GM12878 (cell line): Measurements from ENCODE around the gene NFIX. TPM values are rescaled to one million over a fixed set of nuclear protein-coding genes. Genes with fewer than 3 reads are reported as not detected.

ENCODE experiments used
- ATAC-seq: fragments of 200-7000 bp; cut with Tn5 transposase; 3 replicates; pipeline ENCODE4 v1.9.1; 2020; ENCODE audit warnings: mild to moderate bottlenecking, moderate library complexity
- BruUV-seq: library from RNA; stranded (reverse); fragments of 400-500 nt; replicated peaks from 2 replicates; lab custom pipeline; 2021; lab: Mats Ljungman, UMichigan
- CTCF ChIA-PET: fragments of 300-600 bp; sonication (Branson Sonifier 250); formaldehyde crosslinking; extraction: SDS; loops from one replicate; lab custom pipeline; 2021; ENCODE audit warnings: inconsistent platforms; lab: Yijun Ruan, JAX
- POLR2A ChIA-PET: fragments of 350-600 bp; formaldehyde crosslinking; extraction: SDS; loops from one replicate; lab custom pipeline; 2021; ENCODE audit warnings: inconsistent platforms; lab: Charles Lee
- RAD21 ChIA-PET: fragments of 300-600 bp; sonication (Branson Sonifier 250); formaldehyde crosslinking; loops from one replicate; lab custom pipeline; 2023; ENCODE audit warnings: antibody characterized with exemption; ENCODE audit not compliant: unreplicated experiment; lab: Charles Lee
- SMC1A ChIA-PET: fragments of 300-600 bp; sonication (Branson Sonifier 250); formaldehyde crosslinking; loops from one replicate; lab custom pipeline; 2023; ENCODE audit not compliant: unreplicated experiment, uncharacterized antibody; lab: Charles Lee
- DNase-seq: peaks from one replicate; pipeline ENCODE4 v3.0.0-alpha.2; 2011; ENCODE audit warnings: low read depth, low spot score
- FAIRE-seq: peaks from 3 replicates; lab custom pipeline; 2011; peaks lifted over from hg19 to GRCh38; lab: Jason Lieb, UNC
- H2AFZ ChIP-seq: 2 replicates; pipeline ENCODE4 v1.6.0; 2011; ENCODE audit warnings: low read depth, low read length, control low read depth; ENCODE audit not compliant: control insufficient read depth
- H3K27ac ChIP-seq: 2 replicates; pipeline ENCODE4 v1.5.1; 2011; ENCODE audit warnings: control low read depth; ENCODE audit not compliant: control insufficient read depth, insufficient read depth
- H3K27me3 ChIP-seq, 2 experiments: replicated peaks in 1 of 2; 2 replicates each; pipeline versions ENCODE4 v1.6.0 to v1.6.1; 2011; ENCODE audit warnings: low read length in 1 of 2; ENCODE audit not compliant: control insufficient read depth in 2 of 2, insufficient read depth in 2 of 2
- H3K36me3 ChIP-seq, 2 experiments: 2 replicates each; pipeline ENCODE4 v1.5.1; 2011; ENCODE audit warnings: low read length in 1 of 2; ENCODE audit not compliant: control insufficient read depth in 2 of 2, insufficient read depth in 2 of 2
- H3K4me1 ChIP-seq: 2 replicates; pipeline ENCODE4 v1.6.1; 2011; ENCODE audit warnings: mild to moderate bottlenecking, low read length, moderate library complexity, mixed read lengths; ENCODE audit not compliant: control insufficient read depth, insufficient read depth
- H3K4me2 ChIP-seq: 2 replicates; pipeline ENCODE4 v1.6.0; 2011; ENCODE audit warnings: control low read depth; ENCODE audit not compliant: control insufficient read depth, insufficient read depth
- H3K4me3 ChIP-seq: fragments of 200-600 bp; sonication (generic); 2 replicates; pipeline ENCODE4 v1.5.1; 2016
- H3K79me2 ChIP-seq: 2 replicates; pipeline ENCODE4 v1.6.0; 2011; ENCODE audit warnings: low read length; ENCODE audit not compliant: control insufficient read depth, insufficient read depth
- H3K9ac ChIP-seq: 2 replicates; pipeline ENCODE4 v1.8.0; 2011; ENCODE audit warnings: low read length, control low read depth, mixed read lengths; ENCODE audit not compliant: control insufficient read depth, insufficient read depth
- H3K9me3 ChIP-seq: replicated peaks from 3 replicates; pipeline ENCODE4 v1.5.1; 2011; ENCODE audit warnings: mild to moderate bottlenecking, low read length; ENCODE audit not compliant: control insufficient read depth, insufficient read depth
- H4K20me1 ChIP-seq: 2 replicates; pipeline ENCODE4 v1.6.0; 2011; ENCODE audit not compliant: control insufficient read depth, insufficient read depth
- JUNB ChIP-seq: IDR thresholded peaks from 2 replicates; pipeline ENCODE4 v1.6.1; 2016; ENCODE audit warnings: antibody characterized with exemption, mild to moderate bottlenecking
- KDM1A ChIP-seq: fragments of 200-600 bp; sonication (generic); IDR thresholded peaks from 2 replicates; pipeline ENCODE4 v1.6.1; 2016; ENCODE audit warnings: borderline replicate concordance
- MEF2A ChIP-seq: IDR thresholded peaks from 2 replicates; pipeline ENCODE4 v1.6.1; 2011; ENCODE audit warnings: low read depth, mild to moderate bottlenecking, low read length, moderate library complexity; ENCODE audit not compliant: insufficient read depth
- NBN ChIP-seq: fragments of 450-650 bp; IDR thresholded peaks from 2 replicates; pipeline ENCODE4 v1.6.1; 2016
- PAX8 ChIP-seq: fragments of 450-650 bp; IDR thresholded peaks from 2 replicates; pipeline ENCODE4 v1.6.1; 2017; ENCODE audit warnings: mild to moderate bottlenecking, moderate library complexity
- SIN3A ChIP-seq: IDR thresholded peaks from 2 replicates; pipeline ENCODE4 v1.6.1; 2012; ENCODE audit warnings: low read depth, low read length, improper control_type of control experiment
- SMARCA5 ChIP-seq: fragments of 450-650 bp; IDR thresholded peaks from 2 replicates; pipeline ENCODE4 v1.6.1; 2017; ENCODE audit warnings: mild to moderate bottlenecking
- SMC3 ChIP-seq: IDR thresholded peaks from 2 replicates; pipeline ENCODE4 v1.6.1; 2011; ENCODE audit warnings: low read length, improper control_type of control experiment, borderline replicate concordance
- ZNF24 ChIP-seq: fragments of 450-650 bp; IDR thresholded peaks from 2 replicates; pipeline ENCODE4 v1.6.1; 2017; ENCODE audit warnings: antibody characterized with exemption, mild to moderate bottlenecking
- WGBS: methylation state at CpG from one replicate; pipeline ENCODE4 v1.1.6; 2016; ENCODE audit warnings: low lambda C conversion rate; ENCODE audit not compliant: insufficient replicate concordance, insufficient coverage; ENCODE audit errors: missing lambda C conversion rate; 5-methylcytosine and 5-hydroxymethylcytosine counted together
- in situ Hi-C: fragments of 300-500 bp; cut with MboI; formaldehyde crosslinking; loops from 9 replicates; pipeline ENCODE4 v1.14.3; 2018; ENCODE audit warnings: mixed read lengths
- intact Hi-C: fragments of 100-400 bp; cut with micrococcal nuclease; formaldehyde crosslinking; loops from one replicate; pipeline ENCODE4 v1.14.2; 2022; ENCODE audit not compliant: unreplicated experiment
- polyA plus RNA-seq, 11 experiments: library from polyadenylated mRNA; depleted of rRNA in 4 of 11; unstranded in 6 of 11; stranded (reverse) in 5 of 11; fragments of >200 nt; fragmentation: Nextera tagmentation in 4 of 11; fragmentation: Illumina TruSeq in 1 of 11; extraction: Ambion mirVana in 4 of 11; extraction: Trizol in 1 of 11; gene quantifications; 1 replicate in 1 of 11; 2 replicates in 10 of 11; pipeline versions ENCODE4 v1.2.1 to v1.2.3, GENCODE V29; 2011 to 2016; ENCODE audit warnings: inconsistent platforms in 2 of 11, missing spikeins in 2 of 11, low read depth in 1 of 11
- total RNA-seq, 4 experiments: library from RNA; depleted of rRNA in 3 of 4; stranded (reverse); fragments of >200 nt in 3 of 4; fragmentation: Illumina TruSeq in 1 of 4; extraction: Trizol in 1 of 4; gene quantifications; 2 replicates each; pipeline versions ENCODE4 v1.2.1 to v1.2.3, GENCODE V29; 2013 to 2021
- TF ChIP-seq, protein P1 (sequence below): fragments of 450-650 bp; IDR thresholded peaks from 2 replicates; pipeline ENCODE4 v1.6.1; 2017; ENCODE audit warnings: mild to moderate bottlenecking, moderate library complexity
- TF ChIP-seq, protein P2 (sequence below): fragments of 450-650 bp; formaldehyde crosslinking; IDR thresholded peaks from 2 replicates; pipeline ENCODE4 v1.4.0; 2022; ENCODE audit warnings: mild to moderate bottlenecking, moderate library complexity
- TF ChIP-seq, protein P3 (sequence below): IDR thresholded peaks from 2 replicates; pipeline ENCODE4 v1.6.1; 2012; ENCODE audit warnings: improper control_type of control experiment, low read depth, low read length; ENCODE audit not compliant: insufficient replicate concordance

The NFIX gene
- total and polyA plus RNA-seq, 10 of the 15 experiments (the other 5 are each of a cell fraction or from before 2014, with no cell fraction given), result 0.02 to 2.2 (median 0.28) TPM

DNA sequence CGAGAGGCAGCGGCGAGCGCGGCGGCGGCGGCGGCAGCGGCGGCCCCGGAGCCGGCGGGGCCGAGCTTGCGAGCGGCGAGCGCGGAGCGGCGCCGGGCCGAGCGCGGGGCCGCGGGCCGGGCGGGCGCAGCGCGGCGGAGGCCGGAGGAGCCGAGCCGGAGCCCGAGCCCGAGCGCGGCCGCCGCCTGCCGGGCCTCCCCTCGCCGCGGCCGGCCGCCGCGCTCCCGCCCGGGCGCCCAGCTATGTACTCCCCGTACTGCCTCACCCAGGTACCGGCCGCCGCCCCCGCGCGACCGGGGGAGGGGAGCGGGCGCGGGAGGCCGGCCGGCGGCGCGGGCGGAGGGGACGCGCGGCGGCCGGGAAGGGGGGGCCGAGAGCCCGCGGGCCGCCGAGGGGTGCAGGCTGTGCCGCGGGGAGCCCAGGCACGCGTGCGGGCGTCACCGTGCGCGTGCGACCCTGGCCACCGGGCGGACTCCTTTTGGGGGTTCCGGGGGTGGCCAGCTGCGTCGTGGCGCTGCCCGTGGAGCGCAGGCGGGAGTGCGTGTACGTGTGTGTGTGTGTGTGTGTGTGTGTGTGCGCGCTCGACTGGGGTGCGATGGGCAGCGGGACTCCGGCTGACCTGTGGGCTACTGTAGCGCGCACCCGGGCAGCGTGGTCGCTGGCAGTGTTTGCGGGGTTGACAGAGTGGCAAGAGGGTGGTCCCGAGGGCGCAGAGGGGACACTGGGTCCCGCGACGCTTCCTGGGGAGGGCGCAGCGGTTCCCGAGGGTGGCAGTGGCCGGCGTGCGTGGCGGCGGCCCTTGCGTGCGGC lies 526 bp downstream of the NFIX start:
- no peak for DNase-seq
- in situ Hi-C loops, result no loop called here
- no peaks in the 10 kb centered on the region for H3K79me2 ChIP-seq
- SMC1A ChIA-PET, result no interaction called here
- BruUV-seq, result no TSS peak
- H4K20me1 ChIP-seq, result no peaks in the 10 kb centered on the region
- H2AFZ ChIP-seq, result no peak overlapping the region
- H3K4me3 ChIP-seq, result no peak overlapping the region
- CTCF ChIA-PET, result no interaction called here
- FAIRE-seq, result no peak
- H3K4me2 ChIP-seq, result peak overlapping the region; percentile 48; the same call in 1 of the 2 replicates
- intact Hi-C loops, result no loop called here
- H3K9me3 ChIP-seq, result no peaks in the 10 kb centered on the region
- RAD21 ChIA-PET, result no interaction called here
- POLR2A ChIA-PET, result no interaction called here
- H3K36me3 ChIP-seq, result no peaks in the 10 kb centered on the region
- peaks cover 4 to 6% of the 10 kb centered on the region in 2 experiments; a peak in 3 of 4 replicates for H3K27me3 ChIP-seq
- no peak for ATAC-seq
- WGBS, result 22% methylated on average over 33 of the region's 129 CpGs
- H3K4me1 ChIP-seq, result no peaks in the 10 kb centered on the region
- no peak overlapping the region for H3K9ac ChIP-seq
- H3K27ac ChIP-seq, result no peak overlapping the region
- TF ChIP-seq KDM1A (no peak), MEF2A (no peak), NBN (no peak), JUNB (no peak), PAX8 (no peak), SMC3 (no peak), SIN3A (no peak), SMARCA5 (no peak), ZNF24 (no peak)
- TF ChIP-seq, protein P1, sequence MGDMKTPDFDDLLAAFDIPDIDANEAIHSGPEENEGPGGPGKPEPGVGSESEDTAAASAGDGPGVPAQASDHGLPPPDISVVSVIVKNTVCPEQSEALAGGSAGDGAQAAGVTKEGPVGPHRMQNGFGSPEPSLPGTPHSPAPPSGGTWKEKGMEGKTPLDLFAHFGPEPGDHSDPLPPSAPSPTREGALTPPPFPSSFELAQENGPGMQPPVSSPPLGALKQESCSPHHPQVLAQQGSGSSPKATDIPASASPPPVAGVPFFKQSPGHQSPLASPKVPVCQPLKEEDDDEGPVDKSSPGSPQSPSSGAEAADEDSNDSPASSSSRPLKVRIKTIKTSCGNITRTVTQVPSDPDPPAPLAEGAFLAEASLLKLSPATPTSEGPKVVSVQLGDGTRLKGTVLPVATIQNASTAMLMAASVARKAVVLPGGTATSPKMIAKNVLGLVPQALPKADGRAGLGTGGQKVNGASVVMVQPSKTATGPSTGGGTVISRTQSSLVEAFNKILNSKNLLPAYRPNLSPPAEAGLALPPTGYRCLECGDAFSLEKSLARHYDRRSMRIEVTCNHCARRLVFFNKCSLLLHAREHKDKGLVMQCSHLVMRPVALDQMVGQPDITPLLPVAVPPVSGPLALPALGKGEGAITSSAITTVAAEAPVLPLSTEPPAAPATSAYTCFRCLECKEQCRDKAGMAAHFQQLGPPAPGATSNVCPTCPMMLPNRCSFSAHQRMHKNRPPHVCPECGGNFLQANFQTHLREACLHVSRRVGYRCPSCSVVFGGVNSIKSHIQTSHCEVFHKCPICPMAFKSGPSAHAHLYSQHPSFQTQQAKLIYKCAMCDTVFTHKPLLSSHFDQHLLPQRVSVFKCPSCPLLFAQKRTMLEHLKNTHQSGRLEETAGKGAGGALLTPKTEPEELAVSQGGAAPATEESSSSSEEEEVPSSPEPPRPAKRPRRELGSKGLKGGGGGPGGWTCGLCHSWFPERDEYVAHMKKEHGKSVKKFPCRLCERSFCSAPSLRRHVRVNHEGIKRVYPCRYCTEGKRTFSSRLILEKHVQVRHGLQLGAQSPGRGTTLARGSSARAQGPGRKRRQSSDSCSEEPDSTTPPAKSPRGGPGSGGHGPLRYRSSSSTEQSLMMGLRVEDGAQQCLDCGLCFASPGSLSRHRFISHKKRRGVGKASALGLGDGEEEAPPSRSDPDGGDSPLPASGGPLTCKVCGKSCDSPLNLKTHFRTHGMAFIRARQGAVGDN, result no peak
- TF ChIP-seq, protein P2, sequence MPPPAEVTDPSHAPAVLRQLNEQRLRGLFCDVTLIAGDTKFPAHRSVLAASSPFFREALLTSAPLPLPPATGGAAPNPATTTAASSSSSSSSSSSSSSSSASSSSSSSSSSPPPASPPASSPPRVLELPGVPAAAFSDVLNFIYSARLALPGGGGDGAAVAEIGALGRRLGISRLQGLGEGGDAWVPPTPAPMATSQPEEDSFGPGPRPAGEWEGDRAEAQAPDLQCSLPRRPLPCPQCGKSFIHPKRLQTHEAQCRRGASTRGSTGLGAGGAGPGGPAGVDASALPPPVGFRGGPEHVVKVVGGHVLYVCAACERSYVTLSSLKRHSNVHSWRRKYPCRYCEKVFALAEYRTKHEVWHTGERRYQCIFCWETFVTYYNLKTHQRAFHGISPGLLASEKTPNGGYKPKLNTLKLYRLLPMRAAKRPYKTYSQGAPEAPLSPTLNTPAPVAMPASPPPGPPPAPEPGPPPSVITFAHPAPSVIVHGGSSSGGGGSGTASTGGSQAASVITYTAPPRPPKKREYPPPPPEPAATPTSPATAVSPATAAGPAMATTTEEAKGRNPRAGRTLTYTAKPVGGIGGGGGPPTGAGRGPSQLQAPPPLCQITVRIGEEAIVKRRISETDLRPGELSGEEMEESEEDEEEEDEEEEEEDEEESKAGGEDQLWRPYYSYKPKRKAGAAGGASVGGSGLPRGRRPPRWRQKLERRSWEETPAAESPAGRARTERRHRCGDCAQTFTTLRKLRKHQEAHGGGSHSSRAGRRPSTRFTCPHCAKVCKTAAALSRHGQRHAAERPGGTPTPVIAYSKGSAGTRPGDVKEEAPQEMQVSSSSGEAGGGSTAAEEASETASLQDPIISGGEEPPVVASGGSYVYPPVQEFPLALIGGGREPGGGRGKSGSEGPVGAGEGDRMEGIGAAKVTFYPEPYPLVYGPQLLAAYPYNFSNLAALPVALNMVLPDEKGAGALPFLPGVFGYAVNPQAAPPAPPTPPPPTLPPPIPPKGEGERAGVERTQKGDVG (CRISPR knock-in tag), result no peak
- TF ChIP-seq, protein P3, sequence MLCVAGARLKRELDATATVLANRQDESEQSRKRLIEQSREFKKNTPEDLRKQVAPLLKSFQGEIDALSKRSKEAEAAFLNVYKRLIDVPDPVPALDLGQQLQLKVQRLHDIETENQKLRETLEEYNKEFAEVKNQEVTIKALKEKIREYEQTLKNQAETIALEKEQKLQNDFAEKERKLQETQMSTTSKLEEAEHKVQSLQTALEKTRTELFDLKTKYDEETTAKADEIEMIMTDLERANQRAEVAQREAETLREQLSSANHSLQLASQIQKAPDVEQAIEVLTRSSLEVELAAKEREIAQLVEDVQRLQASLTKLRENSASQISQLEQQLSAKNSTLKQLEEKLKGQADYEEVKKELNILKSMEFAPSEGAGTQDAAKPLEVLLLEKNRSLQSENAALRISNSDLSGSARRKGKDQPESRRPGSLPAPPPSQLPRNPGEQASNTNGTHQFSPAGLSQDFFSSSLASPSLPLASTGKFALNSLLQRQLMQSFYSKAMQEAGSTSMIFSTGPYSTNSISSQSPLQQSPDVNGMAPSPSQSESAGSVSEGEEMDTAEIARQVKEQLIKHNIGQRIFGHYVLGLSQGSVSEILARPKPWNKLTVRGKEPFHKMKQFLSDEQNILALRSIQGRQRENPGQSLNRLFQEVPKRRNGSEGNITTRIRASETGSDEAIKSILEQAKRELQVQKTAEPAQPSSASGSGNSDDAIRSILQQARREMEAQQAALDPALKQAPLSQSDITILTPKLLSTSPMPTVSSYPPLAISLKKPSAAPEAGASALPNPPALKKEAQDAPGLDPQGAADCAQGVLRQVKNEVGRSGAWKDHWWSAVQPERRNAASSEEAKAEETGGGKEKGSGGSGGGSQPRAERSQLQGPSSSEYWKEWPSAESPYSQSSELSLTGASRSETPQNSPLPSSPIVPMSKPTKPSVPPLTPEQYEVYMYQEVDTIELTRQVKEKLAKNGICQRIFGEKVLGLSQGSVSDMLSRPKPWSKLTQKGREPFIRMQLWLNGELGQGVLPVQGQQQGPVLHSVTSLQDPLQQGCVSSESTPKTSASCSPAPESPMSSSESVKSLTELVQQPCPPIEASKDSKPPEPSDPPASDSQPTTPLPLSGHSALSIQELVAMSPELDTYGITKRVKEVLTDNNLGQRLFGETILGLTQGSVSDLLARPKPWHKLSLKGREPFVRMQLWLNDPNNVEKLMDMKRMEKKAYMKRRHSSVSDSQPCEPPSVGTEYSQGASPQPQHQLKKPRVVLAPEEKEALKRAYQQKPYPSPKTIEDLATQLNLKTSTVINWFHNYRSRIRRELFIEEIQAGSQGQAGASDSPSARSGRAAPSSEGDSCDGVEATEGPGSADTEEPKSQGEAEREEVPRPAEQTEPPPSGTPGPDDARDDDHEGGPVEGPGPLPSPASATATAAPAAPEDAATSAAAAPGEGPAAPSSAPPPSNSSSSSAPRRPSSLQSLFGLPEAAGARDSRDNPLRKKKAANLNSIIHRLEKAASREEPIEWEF, result no peak
